GM12801 (cell line): ENCODE data around the gene CDKN2D.

ENCODE experiments used
- CTCF ChIP-seq: IDR thresholded peaks from one replicate; pipeline ENCODE4 v1.5.1; 2011; ENCODE audit warnings: control low read depth; ENCODE audit not compliant: insufficient read length; ENCODE audit errors: extremely low read depth

Gene CDKN2D

GRCh38 chr19:10587839-10588150 lies 19.0 kb upstream of the CDKN2D start:
- no peak for TF ChIP-seq CTCF

GRCh38 chr19:10587022-10587838 lies 18.5 kb upstream of the CDKN2D start, which contains the start of gene AP1M2:
AP1M2 (minus strand) TSS chr19:10587312; CDS start chr19:10587231, 81 bp downstream.
- TF ChIP-seq CTCF: no peak

- TF ChIP-seq CTCF: no peak
Observed at GRCh38 chr19:10586396-10586795, 17.6 kb upstream of the CDKN2D start.

GRCh38 chr19:10583036-10583776 lies 14.4 kb upstream of the CDKN2D start:
- TF ChIP-seq CTCF: no peak

- no peak for TF ChIP-seq CTCF
Observed at GRCh38 chr19:10582091-10582490, 13.3 kb upstream of the CDKN2D start.

- TF ChIP-seq CTCF: peak; percentile 93
Observed at GRCh38 chr19:10580979-10581631, 12.3 kb upstream of the CDKN2D start.

GRCh38 chr19:10577951-10578350 lies 9.2 kb upstream of the CDKN2D start:
- no peak for TF ChIP-seq CTCF
